GM18505 (cell line): ENCODE data around the gene MTA3.

Experiments used
- ATAC-seq: cut with Tn5 transposase; IDR thresholded peaks from one replicate; pipeline ENCODE4 v1.9.1; 2021; ENCODE audit not compliant: unreplicated experiment
- POLR2A ChIP-seq: IDR thresholded peaks from 4 replicates; pipeline ENCODE4 v1.6.1; 2011; ENCODE audit warnings: borderline replicate concordance; ENCODE audit not compliant: insufficient read depth, insufficient read length; ENCODE audit errors: extremely low read depth

MTA3 gene

DNA sequence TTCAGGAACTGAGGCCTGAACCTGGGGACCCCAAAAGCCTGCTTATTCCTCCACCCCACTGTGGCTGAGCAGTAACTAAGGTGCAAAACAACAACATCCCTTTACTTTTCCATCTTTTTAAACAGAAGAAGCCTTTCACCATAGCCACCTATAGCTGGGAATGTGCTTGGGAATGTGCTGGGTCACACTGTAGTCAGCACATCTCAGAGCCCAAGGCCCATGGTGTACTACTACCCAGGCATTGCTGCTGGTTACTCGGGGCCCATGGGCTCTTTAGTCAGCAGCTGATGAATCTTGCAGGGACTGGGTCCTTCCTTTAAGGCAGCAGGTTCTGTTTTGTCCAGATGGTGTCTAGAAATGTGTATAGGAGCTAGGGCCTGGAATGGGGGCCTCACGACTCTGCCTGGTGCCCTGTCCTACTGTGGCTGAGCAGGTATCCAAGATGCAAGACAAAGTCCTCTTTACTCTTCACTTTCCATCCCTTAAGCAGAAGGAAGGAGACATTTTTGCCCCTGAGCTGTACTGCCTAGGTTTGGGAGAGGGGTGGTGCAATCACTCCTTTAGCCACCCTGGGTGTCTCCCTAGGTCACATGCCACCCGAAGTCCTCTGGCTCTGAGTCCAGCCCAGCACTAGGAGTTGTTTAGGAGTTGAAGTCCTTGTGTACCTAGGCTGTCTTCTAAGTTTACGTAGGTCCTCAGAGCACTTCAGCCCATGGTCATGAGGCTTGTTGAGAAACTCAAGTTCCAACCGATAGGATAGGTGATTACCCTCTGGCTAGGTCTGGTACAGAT lies 125.5 kb downstream of the MTA3 start:
- no peak for ATAC-seq
- no peak for TF ChIP-seq POLR2A

DNA sequence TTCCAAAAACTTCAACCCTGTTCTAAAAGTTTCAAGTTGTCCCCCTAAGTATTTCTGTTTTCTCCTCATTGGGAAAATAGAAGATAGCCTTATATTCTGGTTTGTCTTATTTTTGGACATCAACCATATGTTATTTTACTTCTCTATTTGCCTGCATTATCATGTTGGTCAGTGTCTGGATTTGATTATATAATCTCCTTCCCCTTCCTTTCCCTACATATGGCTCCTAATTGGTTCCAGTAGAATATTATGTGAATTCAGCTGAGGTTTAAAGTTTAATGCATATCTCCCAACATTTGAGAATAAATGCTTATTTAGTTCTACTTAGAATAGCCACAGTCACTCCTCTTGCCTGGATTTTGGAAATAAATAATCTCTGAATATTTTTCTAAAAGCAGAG lies 128.6 kb downstream of the MTA3 start:
- no peak for TF ChIP-seq POLR2A
- no peak for ATAC-seq

DNA sequence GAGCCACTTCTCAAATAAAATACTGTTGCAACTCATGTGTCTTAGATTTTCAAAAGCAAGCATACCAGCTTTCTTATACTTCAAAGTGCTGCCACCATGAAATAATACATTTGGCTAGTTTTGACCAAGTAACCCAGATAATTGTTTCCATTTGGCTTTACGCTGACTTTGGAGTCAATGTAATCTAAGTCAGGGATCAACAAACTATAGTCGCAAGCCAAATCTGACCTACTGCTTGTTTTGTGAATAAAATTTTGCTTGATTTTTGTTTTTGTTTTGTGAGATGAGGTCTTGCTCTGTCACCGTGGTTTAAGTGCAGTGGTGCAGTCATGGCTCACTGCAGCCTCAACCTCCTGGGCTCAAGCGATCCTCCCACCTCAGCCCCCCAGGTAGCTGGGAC lies 130.5 kb downstream of the MTA3 start:
- no peak for ATAC-seq
- no peak for TF ChIP-seq POLR2A

DNA sequence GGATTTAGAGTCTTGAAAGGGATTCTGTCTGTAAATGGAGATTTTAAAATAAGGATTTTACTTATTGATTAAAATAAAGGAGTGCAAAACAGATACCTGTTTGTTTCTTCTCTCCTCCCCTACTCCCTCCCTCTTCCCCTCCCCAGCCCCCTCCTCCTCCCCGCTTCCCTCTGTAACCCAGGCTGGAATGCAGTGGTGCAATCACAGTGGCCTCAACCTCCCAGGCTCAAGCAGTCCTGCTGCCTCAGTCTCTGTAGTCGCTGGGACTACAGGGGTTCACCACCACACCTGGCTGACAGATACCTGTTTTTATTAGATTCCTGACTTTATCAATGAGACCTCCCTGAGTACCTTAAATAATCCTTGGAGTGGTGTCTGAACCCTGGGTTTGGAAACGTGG lies 138.4 kb downstream of the MTA3 start:
- ATAC-seq: no peak
- no peak for TF ChIP-seq POLR2A

DNA sequence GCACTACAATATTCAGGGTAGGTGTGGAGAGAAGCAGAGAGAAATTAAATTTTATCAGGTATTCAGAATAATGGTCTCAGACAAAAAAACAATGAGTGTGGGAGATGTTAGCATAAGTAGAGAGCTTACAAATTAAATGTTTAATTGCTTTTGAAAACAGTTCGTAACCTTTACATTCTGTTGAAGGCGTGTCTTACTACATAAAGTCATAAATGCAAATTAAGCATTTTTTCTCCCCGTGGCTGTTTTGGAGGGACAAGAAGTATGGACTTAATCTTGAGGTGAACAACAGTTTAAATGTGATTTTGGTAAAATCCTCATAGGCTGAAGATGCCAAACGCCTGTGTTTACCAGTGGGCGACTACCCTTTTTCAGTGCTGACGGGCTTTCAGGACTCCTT lies 139.7 kb downstream of the MTA3 start:
- TF ChIP-seq POLR2A: no peak
- ATAC-seq: no peak

DNA sequence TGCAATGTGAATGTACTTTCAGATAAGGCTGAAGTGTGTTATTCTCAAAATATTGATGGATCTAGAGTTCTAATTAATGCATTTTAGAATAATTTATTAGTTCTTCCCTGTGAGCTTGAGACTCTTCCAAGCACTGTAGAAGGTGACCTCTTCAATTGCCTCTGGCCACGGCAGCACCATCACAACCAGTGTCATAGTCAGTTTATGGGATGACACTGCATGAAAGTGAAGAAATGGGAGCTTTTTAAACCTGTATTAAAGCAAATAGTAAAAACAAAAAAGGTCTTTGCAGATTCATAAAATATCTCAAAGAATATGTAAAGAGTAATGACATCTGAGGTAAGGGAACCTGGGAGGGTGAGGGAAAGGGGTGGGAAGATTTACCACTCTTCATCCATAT lies 143.5 kb downstream of the MTA3 start:
- TF ChIP-seq POLR2A: no peak
- ATAC-seq: no peak

DNA sequence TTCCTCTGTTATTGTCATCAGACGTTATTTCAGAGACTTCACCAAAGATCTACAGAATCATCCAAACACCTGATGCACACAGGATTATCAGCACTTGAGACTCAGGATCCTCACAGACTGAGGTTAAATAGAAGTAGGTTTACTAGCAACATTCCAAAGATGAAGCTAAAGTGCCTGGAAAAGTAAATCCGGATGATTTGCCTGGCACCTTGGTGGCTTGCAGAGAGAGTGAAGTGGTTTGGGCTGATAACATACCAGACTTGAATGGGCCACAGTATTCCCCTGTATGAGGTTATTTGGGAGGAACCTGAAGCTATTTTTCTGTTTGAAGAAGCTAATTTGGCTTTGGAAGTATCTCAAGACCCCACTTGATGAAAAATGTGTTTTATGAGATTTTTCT lies 144.5 kb downstream of the MTA3 start:
- no peak for TF ChIP-seq POLR2A

DNA sequence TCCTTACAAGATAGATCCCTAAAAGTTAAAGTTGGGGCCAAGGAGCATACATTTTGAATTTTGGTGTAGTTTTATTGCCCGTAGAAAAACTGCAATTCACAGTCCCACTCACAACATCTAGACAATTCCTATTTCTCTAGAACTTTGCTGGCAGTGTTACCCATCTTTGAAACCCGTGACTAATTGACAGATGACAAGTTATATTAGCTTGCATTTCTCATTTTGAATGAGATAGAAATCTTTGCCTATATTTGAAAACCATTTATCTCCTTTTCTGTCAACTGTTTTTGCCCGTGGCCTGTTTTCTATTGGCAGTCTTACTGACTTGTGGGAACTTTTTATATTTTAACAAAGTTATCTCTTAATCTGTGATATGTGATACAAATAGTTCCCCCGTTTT lies 145.5 kb downstream of the MTA3 start:
- no peak for TF ChIP-seq POLR2A
- no peak for ATAC-seq

More for the DNA sequence above, 144.5 kb downstream of the MTA3 start:
- ATAC-seq: no peak

DNA sequence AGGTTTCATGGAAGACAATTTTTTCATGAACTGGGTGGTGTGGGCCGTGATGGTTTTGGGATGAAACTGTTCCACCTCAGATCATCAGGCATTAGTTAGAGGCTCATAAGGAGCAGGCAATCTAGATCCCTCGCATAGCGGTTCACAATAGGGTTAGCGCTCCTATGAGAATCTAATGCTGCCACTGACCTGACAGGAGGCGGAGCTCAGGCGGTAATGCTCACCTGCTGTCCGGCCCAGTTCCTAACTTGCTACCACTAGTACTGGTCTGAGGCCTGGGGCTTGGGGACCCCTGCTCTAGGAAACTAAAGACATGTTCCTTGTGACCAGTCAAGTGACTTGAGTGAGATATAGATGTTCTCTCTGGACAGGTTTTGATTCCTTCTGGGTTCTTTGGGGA lies 146.3 kb downstream of the MTA3 start:
- no peak for TF ChIP-seq POLR2A
- no peak for ATAC-seq

DNA sequence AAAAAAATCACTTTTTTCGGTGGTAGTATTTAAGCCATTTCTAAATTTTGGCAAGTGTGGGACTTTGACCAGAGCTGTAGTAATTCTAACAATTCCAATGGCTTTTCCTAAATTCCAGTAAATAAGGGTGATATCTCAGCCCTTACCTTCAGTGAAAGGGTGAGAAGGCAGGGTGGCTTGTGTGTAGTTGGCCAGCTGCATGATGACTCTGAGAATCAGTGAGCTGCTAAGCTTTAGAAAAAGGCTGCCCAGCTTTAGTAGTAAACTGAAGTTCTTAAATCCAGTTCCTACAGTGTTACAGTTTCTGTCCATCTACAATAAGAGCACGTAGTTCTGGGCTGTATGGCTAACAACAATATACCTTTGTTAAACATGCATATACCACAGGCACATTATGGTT lies 153.5 kb downstream of the MTA3 start:
- no peak for ATAC-seq
- TF ChIP-seq POLR2A: no peak

DNA sequence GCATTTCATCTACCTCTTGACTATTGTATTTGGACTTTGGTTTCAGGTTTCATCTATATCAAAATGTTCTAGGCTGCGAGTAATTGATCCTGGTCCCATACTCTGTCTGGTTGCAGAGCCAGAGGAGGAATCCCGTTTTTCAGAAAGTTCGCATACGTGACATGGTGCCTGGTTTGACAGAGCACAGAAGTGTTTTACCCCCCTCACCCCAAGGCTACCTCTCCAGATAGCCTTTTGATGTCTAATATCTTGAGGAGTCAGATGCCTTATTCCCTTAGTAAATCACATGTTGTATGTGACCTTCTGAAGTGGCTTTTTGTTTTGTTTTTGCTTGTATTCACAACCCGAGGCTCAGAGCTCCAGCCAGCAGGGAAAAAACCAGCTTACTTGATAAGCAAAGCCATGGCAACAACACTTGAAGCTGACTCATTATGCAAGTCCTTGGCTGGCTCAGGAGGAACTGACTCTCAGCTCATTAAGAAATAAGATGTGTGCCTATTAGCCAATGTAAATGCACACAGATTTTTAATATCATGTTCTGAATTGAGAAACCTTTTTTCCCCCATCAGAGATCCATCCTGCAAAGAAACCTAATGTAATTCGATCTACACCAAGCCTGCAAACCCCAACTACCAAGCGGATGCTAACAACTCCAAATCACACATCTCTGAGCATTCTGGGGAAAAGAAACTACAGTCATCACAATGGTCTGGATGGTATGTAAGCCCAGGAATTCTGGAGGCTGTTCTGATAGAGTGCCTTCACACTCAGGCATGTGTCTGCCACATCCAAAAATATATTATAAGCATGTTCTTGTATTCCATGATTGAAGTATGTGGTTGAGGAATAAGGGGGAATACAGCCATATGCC lies 154.1 kb downstream of the MTA3 start:
- TF ChIP-seq POLR2A: no peak
- peak; percentile 95 for ATAC-seq

DNA sequence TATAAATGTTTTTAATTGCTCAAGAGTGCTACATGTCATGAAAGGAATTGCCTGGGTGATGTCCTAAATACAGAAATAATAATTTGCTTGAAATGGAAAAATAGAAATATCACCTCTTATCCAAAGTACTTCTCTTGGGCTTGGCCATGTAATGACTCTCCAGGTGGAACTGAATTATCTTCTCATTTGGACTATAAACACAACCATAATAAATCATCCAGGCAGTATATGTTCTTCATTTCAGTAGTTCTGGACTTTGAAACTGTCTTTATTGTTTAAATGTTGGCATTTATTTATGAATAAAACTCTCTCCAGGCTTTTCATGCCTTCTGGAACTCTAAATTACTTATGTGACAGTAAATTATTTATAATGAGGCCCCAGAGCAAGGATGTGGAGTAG lies 155.0 kb downstream of the MTA3 start:
- no peak for TF ChIP-seq POLR2A
- no peak for ATAC-seq

DNA sequence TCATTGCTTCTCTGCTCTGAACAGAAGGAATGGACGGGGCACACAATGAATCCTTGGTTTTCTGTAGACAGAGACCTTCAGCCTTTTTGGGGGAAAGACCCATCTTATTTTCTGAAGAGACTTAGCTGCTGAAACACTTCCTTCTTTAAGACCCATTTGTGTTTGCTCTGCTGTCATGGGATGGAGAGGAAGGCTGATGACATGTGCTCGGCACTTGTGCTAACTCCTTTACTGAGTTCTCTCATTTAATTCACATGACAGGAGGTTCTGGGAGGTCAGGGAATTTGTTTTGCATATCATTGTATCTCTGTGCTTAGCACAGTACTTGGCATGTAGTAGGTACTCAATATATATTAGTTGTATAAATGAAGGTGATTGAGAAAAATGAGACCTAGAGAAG lies 156.5 kb downstream of the MTA3 start:
- ATAC-seq: no peak
- no peak for TF ChIP-seq POLR2A

DNA sequence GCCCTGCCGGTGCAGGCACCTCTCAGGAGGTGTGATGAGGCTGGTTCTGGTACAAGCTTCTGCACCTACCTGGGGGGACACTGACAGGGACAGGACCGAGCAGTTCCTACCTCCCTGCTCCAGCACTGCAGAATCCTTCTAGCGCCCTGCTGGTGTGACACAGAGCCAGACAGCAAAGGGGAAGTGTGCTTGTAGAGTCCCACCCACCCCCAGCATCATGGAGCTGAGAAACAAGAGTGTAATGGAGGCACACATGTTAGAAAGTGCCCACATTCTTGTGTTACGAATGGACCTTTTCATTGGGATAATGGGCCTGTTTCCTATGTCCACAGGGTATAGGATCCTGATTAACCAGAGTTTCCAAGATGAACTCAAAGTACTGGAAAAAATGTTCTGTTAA lies 157.2 kb downstream of the MTA3 start:
- no peak for TF ChIP-seq POLR2A
- no peak for ATAC-seq
